Activated CD8-positive, alpha-beta memory T cell treated with anti-CD3 and anti-CD28 coated beads, Interleukin-2, amount 50 U/mL, for 24 hours (primary cell): Measurements from ENCODE around the gene RIN2.

Experiments used
- DNase-seq: peaks from one replicate; pipeline ENCODE4 v3.0.0-alpha.2; 2020; ENCODE audit errors: extremely low read depth

RIN2 gene

GRCh38 chr20:19758133-19758500 lies at the start of gene RIN2:
TSS of gene RIN2 (plus strand) at chr20:19758258. CDS start at chr20:19889602, 131,344 bp downstream.
- DNase-seq = no peak

- no peak for DNase-seq
Measured at GRCh38 chr20:19709635-19710335, 48.3 kb upstream of the RIN2 start.

- DNase-seq = no peak
Measured at GRCh38 chr20:19710336-19711120, 47.5 kb upstream of the RIN2 start.

GRCh38 chr20:19711126-19711525 lies 46.9 kb upstream of the RIN2 start:
- no peak for DNase-seq

- no peak for DNase-seq
Measured at GRCh38 chr20:19712721-19713260, 45.3 kb upstream of the RIN2 start.

GRCh38 chr20:19713822-19714578 lies 44.1 kb upstream of the RIN2 start:
- DNase-seq = no peak

GRCh38 chr20:19714579-19714840 lies 43.5 kb upstream of the RIN2 start:
- DNase-seq = no peak

- DNase-seq = no peak
Measured at GRCh38 chr20:19715986-19716385, 42.1 kb upstream of the RIN2 start.

GRCh38 chr20:19718880-19719279 lies 39.2 kb upstream of the RIN2 start:
- DNase-seq = no peak

GRCh38 chr20:19720991-19721390 lies 37.1 kb upstream of the RIN2 start:
- DNase-seq = no peak

GRCh38 chr20:19723051-19723450 lies 35.0 kb upstream of the RIN2 start:
- DNase-seq = no peak

GRCh38 chr20:19723813-19724430 lies 34.1 kb upstream of the RIN2 start:
- DNase-seq = no peak

- no peak for DNase-seq
Measured at GRCh38 chr20:19725373-19725772, 32.7 kb upstream of the RIN2 start.

GRCh38 chr20:19725814-19726525 lies 32.1 kb upstream of the RIN2 start:
- DNase-seq = no peak

GRCh38 chr20:19727251-19727847 lies 30.7 kb upstream of the RIN2 start:
- DNase-seq = no peak

GRCh38 chr20:19729672-19730071 lies 28.4 kb upstream of the RIN2 start:
- no peak for DNase-seq

- no peak for DNase-seq
Measured at GRCh38 chr20:19730706-19731105, 27.4 kb upstream of the RIN2 start.

GRCh38 chr20:19734811-19735210 lies 23.2 kb upstream of the RIN2 start:
- DNase-seq = no peak

GRCh38 chr20:19735446-19735845 lies 22.6 kb upstream of the RIN2 start:
- no peak for DNase-seq

GRCh38 chr20:19737025-19737424 lies 21.0 kb upstream of the RIN2 start:
- no peak for DNase-seq

GRCh38 chr20:19738951-19739350 lies 19.1 kb upstream of the RIN2 start:
- no peak for DNase-seq
